KBM-7 (cell line): ENCODE data around the gene SH3GL2.
"Not testable (repeated sequence)": the region's sequence is repeated elsewhere in the genome, so short reads cannot be mapped to it uniquely, and the experiment has no call there.

ENCODE experiments used
- DNase-seq: peaks from one replicate; pipeline ENCODE4 v3.0.0-alpha.2; 2015
- in situ Hi-C: fragments of 300-500 bp; cut with MboI; formaldehyde crosslinking; loops from 2 replicates; pipeline ENCODE4 v1.14.3; 2020; ENCODE audit warnings: low sequenced_read_pairs, low pct_unique_long_range_greater_than_20kb, mixed read lengths

The SH3GL2 gene

DNA sequence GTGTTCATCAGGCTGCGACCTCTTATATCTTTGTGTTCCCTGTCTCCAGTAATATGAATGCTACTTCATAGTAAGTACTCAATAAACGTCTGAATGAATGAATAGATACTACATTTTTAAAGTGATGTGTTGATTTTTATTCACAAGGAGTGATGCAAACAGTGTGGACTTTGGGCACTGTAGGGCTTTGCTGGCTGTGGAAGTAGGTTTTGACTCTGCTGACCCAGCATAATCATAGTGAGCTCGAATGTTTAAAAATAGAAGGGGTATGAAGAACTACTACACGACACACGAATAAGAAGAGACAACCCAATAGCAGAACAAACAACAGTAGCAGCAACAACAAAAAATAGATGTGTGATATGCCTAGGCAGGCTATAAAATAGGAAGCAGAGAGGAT is 147.4 kb downstream of the SH3GL2 start:
- in situ Hi-C loops: no loop called here
- no peak for DNase-seq

- in situ Hi-C loops: no loop called here
Measured at GRCh38 chr9:17730899-17731298, 152.0 kb downstream of the SH3GL2 start.

GRCh38 chr9:17731308-17731707 is 152.4 kb downstream of the SH3GL2 start:
- no peak for DNase-seq
- in situ Hi-C loops: no loop called here

More at GRCh38 chr9:17730899-17731298, 152.0 kb downstream of the SH3GL2 start:
- no peak for DNase-seq

DNA sequence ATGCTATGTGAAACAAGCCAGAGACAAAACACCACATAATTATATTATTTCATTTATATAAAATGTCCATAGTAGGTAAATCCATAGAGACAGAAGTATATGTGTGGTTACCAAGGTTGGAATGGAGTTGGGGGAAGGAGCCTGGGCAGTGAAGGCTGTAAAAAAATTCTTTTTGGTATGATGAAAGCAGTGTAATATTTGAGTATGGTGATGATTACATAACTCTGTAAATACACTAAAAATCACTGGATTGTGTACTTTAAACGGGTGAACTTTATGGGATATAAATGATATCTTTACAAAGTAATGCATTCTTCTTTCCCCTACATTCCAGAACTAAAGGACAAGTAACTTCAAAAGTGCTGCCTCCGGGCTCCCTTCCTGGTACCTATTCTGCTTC is 155.8 kb downstream of the SH3GL2 start:
- in situ Hi-C loops: no loop called here
- DNase-seq: no peak

- in situ Hi-C loops: no loop called here
Measured at GRCh38 chr9:17735859-17736258, 157.0 kb downstream of the SH3GL2 start.

DNA sequence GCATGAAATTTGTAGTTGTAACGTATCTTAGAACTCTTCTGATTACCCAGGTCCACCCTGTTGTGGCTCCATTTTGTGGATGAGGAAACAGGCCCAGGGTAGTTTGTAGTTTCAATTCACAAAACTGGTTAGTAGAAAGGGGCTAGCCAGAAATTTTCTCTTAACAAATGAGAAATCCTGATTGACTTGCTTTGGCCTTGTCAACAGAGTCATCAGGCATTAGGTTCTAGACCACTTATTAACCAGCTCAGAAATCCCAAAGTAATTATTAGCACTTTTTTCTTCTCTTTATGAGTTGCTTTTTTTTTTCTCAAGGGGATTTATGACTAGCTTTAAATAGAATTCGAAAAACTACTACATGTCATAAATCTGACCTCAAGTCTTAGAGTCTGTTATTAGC is 160.2 kb downstream of the SH3GL2 start:
- DNase-seq: no peak
- in situ Hi-C loops: no loop called here

More at GRCh38 chr9:17735859-17736258, 157.0 kb downstream of the SH3GL2 start:
- no peak for DNase-seq

DNA sequence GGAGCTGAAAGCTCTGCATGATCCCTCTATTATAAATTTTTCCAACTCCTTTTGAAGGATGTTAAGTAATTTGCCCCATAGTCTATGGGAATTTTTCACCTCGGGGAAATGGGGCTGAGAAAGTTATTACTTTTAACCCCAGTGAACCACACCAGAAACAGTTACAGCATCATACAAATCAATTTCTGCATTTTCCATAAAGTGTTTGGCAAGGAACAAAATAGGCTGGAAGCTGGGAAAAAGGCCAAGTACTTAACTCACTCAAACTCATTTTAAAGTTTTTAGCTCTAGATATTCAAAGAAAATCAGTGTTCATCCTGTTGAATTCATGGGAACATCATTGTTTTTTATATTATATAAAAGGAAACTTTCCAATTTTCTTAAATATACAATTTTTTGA is 160.9 kb downstream of the SH3GL2 start:
- in situ Hi-C loops: no loop called here
- no peak for DNase-seq

- in situ Hi-C loops: no loop called here
- no peak for DNase-seq
Measured at GRCh38 chr9:17742067-17742466, 163.2 kb downstream of the SH3GL2 start.

GRCh38 chr9:17744786-17745185 is 165.9 kb downstream of the SH3GL2 start:
- in situ Hi-C loops: no loop called here
- no peak for DNase-seq

- in situ Hi-C loops: no loop called here
- DNase-seq: no peak
Measured at GRCh38 chr9:17750269-17750668, 171.4 kb downstream of the SH3GL2 start.

GRCh38 chr9:17751486-17751885 is 172.6 kb downstream of the SH3GL2 start:
- DNase-seq: no peak
- in situ Hi-C loops: no loop called here

- DNase-seq: no peak
- in situ Hi-C loops: no loop called here
Measured at GRCh38 chr9:17752021-17752420, 173.2 kb downstream of the SH3GL2 start.

- no peak for DNase-seq
- in situ Hi-C loops: no loop called here
Measured at GRCh38 chr9:17757816-17758215, 178.9 kb downstream of the SH3GL2 start.

DNA sequence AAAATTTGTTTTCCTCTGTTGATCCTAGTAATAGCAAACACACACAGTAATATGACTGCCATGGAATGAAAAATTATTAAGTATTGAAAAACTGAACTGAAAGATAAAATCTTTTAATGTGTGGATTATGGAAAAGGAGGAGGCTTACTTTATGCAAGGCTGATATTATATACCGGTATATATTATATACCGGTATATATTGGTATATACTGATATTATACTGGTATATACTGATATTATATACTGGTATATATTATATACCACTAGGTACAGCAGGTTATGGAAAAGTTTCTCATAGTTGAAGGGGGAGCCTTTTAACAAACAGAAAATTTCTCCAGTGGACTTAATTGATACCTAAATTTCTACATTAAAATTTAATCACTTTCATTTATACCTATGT is 181.4 kb downstream of the SH3GL2 start:
- no peak for DNase-seq
- in situ Hi-C loops: no loop called here

- in situ Hi-C loops: no loop called here
- no peak for DNase-seq
Measured at GRCh38 chr9:17761984-17762676, 183.3 kb downstream of the SH3GL2 start.

DNA sequence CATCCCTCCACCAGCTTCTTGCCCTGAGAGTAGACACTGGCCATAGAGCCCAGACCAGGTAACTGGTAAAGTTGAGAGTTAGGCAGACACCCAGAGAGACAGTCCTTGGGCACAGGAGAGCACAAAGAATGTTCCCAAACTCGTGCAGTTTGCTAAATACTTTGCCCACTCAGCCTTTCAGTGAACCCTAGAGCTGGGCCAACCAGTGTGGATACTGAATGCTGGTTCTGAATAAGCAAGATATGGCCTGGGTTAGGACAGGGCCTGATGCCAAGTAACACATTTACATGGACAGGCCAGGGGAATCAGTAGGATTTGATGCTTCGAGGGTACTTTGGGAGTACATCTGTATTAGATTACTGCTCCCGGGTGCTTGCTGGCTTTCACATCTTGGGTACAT is 185.4 kb downstream of the SH3GL2 start:
- in situ Hi-C loops: no loop called here
- DNase-seq: no peak

- in situ Hi-C loops, DNase-seq: not testable (repeated sequence)
Measured at GRCh38 chr9:17765131-17765530, 186.3 kb downstream of the SH3GL2 start.

DNA sequence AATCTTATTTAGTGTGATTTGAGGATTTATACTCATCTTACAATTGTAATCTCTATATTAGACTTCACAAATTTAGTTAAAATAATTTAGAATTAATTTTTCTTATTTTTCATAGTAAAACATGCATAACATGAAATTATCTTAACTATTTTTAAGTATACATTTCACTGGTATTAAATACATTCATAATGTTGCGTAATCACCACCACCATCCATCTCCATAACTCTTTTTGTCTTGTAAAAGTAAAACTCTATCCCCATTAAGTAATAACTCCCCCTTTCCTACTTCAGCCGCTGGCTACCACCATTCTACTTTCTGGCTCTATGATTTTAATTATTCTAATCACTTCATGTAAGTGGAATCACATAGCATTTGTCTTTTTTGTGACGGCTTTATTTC is 193.4 kb downstream of the SH3GL2 start:
- no peak for DNase-seq
- in situ Hi-C loops: no loop called here

- no peak for DNase-seq
- in situ Hi-C loops: loop anchor here (25.0 kb wide), 1 partner anchor 238 kb away; no protein-coding TSS in a partner anchor
Measured at GRCh38 chr9:17775656-17776055, 196.8 kb downstream of the SH3GL2 start.

- in situ Hi-C loops: loop anchor here (25.0 kb wide), 1 partner anchor 239 kb away; no protein-coding TSS in a partner anchor
- DNase-seq: no peak
Measured at GRCh38 chr9:17776735-17777134, 197.9 kb downstream of the SH3GL2 start.

DNA sequence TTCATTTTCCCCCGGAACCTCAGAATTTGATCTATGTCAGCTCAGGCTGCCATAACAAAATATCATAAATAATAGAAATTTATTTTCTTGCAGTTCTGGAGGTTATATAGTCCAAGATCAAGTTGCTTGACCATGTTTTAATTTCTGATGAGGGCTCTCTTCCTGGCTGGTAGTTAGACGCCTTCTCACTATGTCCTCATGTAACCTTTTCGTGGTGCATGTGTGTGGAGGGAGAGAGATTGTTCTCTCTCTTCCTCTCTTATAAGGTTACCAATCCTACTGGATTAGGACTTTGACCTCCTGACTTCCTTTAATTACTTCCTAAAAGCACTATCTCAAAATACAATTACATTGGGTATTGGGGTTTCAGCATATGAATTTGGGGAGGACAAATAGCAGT is 198.6 kb downstream of the SH3GL2 start:
- in situ Hi-C loops: loop anchor here (25.0 kb wide), 1 partner anchor 240 kb away; no protein-coding TSS in a partner anchor
- DNase-seq: no peak
